ENCODE measurements around the gene HAO2. TPM values are rescaled to one million over a fixed set of nuclear protein-coding genes. Genes with fewer than 3 reads are reported as not detected.

The HAO2 gene
- total RNA-seq, 2 donors from 2014 or later: not detected

DNA sequence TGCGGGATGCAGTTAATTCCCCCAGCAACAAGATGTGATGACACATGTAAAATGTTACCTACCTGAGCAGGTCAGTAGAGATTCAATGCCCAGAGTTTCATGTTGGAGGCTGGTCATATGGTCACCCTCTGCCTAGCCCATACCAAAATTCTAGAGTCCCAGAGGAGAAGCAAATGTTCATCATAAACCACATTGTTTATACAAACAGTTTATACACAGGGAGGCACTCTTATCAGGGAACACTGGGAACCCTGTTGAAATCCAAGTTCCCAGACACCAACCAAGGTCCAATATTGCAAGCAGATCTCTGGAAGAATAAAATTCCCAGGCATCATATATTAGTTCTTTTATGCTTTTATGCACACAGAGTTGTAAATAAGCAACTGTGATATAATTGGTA, 10.5 kb downstream of the HAO2 start:
- no peak overlapping the region for H3K9ac ChIP-seq (ENCODE audit: extremely low read depth, low read length, poor library complexity, severe bottlenecking)
- H3K4me3 ChIP-seq (ENCODE audit: low read length): no peak overlapping the region
- Mint-ChIP-seq H3K27me3 (ENCODE audit: insufficient read depth) (peaks cover 5% of the 10 kb centered on the region), H3K4me1 (no peaks in the 10 kb centered on the region), H3K36me3 (ENCODE audit: low read depth) (no peaks in the 10 kb centered on the region), H3K4me3 (no peak overlapping the region), H3K9me3 (no peaks in the 10 kb centered on the region), H3K27ac (no peak overlapping the region)
- no peaks in the 10 kb centered on the region for H3K27me3 ChIP-seq (ENCODE audit: control insufficient read depth, insufficient read depth, low read length, poor library complexity, severe bottlenecking)
- no peak for TF ChIP-seq CTCF (conservative IDR thresholded peaks at IDR 0.05)
- H3K9me3 ChIP-seq (ENCODE audit: control insufficient read depth, low read length): no peaks in the 10 kb centered on the region
- no peak overlapping the region for H3K27ac ChIP-seq (ENCODE audit: low read depth, low read length)
- H3K4me1 ChIP-seq (ENCODE audit: control insufficient read depth, insufficient read depth, low read length): no peaks in the 10 kb centered on the region
- no peaks in the 10 kb centered on the region for H3K36me3 ChIP-seq (ENCODE audit: control insufficient read depth, insufficient read depth, low read length)
- DNase-seq: no peak
- WGBS, 2 experiments (ENCODE audit: insufficient coverage in 1 of 2, insufficient read length in 1 of 2): 93 to 100% methylated on average over 1 of the region's 1 CpG

GRCh38 chr1:119380304-119380703, 11.7 kb downstream of the HAO2 start:
- H3K27me3 ChIP-seq (ENCODE audit: control insufficient read depth, insufficient read depth, low read length, poor library complexity, severe bottlenecking): no peaks in the 10 kb centered on the region
- no peak overlapping the region for H3K4me3 ChIP-seq (ENCODE audit: low read length)
- 83 to 92% methylated on average over 1 to 2 of the region's 2 CpGs for WGBS, 2 experiments (ENCODE audit: insufficient coverage in 1 of 2, insufficient read length in 1 of 2)
- Mint-ChIP-seq H3K36me3 (ENCODE audit: low read depth) (no peaks in the 10 kb centered on the region), H3K27me3 (ENCODE audit: insufficient read depth) (peaks cover 6% of the 10 kb centered on the region), H3K4me3 (no peak overlapping the region), H3K27ac (no peak overlapping the region), H3K9me3 (no peaks in the 10 kb centered on the region), H3K4me1 (no peaks in the 10 kb centered on the region)
- DNase-seq: no peak
- H3K9ac ChIP-seq (ENCODE audit: extremely low read depth, low read length, poor library complexity, severe bottlenecking): no peak overlapping the region
- no peaks in the 10 kb centered on the region for H3K4me1 ChIP-seq (ENCODE audit: control insufficient read depth, insufficient read depth, low read length)
- H3K9me3 ChIP-seq (ENCODE audit: control insufficient read depth, low read length): no peaks in the 10 kb centered on the region
- no peak overlapping the region for H3K27ac ChIP-seq (ENCODE audit: low read depth, low read length)
- no peaks in the 10 kb centered on the region for H3K36me3 ChIP-seq (ENCODE audit: control insufficient read depth, insufficient read depth, low read length)
- TF ChIP-seq CTCF (conservative IDR thresholded peaks at IDR 0.05): no peak

DNA sequence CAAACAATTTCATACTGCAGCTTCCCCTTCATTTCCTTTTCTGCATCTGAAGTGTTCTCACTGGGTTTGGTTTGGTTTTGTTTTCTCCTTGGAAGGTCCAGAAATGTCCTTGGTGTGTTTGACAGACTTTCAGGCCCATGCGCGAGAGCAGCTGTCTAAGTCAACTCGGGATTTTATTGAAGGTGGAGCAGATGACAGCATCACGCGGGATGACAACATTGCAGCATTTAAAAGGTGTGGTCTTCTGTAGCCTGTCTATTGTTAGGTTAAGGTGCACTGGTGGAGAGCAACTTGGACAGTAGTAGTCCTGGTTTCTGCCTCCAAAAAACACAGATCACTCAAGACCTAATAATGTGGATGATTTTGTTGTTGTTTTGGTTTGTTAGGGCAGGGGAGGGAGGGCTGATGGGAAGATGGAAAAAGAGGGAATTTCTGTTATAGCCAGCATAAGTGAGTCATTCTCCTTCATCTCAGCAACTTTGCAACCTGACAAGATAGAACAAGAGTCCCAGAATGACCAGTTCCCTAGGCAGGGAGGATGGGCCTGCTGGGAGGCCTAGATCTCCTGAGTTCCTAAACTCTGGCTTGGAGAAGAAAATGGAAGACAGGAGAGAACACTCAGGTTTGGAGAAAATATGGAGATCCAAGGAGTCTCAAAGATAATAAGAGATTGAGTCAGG, 12.5 kb downstream of the HAO2 start:
- H3K27me3 Mint-ChIP-seq (ENCODE audit: insufficient read depth): peaks cover 3% of the 10 kb centered on the region
- H3K4me3 Mint-ChIP-seq: no peak overlapping the region
- no peaks in the 10 kb centered on the region for H3K9me3 Mint-ChIP-seq
- 94 to 100% methylated on average over 2 to 5 of the region's 5 CpGs for WGBS, 2 experiments (ENCODE audit: insufficient coverage in 1 of 2, insufficient read length in 1 of 2)
- no peak for TF ChIP-seq CTCF (conservative IDR thresholded peaks at IDR 0.05)
- H3K4me1 ChIP-seq (ENCODE audit: control insufficient read depth, insufficient read depth, low read length): no peaks in the 10 kb centered on the region
- H3K9me3 ChIP-seq (ENCODE audit: control insufficient read depth, low read length): no peaks in the 10 kb centered on the region
- no peaks in the 10 kb centered on the region for H3K4me1 Mint-ChIP-seq
- H3K4me3 ChIP-seq (ENCODE audit: low read length): no peak overlapping the region
- no peaks in the 10 kb centered on the region for H3K27me3 ChIP-seq (ENCODE audit: control insufficient read depth, insufficient read depth, low read length, poor library complexity, severe bottlenecking)
- no peak overlapping the region for H3K27ac ChIP-seq (ENCODE audit: low read depth, low read length)
- H3K27ac Mint-ChIP-seq: no peak overlapping the region
- no peak for DNase-seq
- H3K9ac ChIP-seq (ENCODE audit: extremely low read depth, low read length, poor library complexity, severe bottlenecking): no peak overlapping the region
- no peaks in the 10 kb centered on the region for H3K36me3 ChIP-seq (ENCODE audit: control insufficient read depth, insufficient read depth, low read length)
- no peaks in the 10 kb centered on the region for H3K36me3 Mint-ChIP-seq (ENCODE audit: low read depth)

All from endodermal cell (in vitro differentiated cells).